ENCODE data around the gene SERTAD2. TPM values are rescaled to one million over a fixed set of nuclear protein-coding genes. Genes with fewer than 3 reads are reported as not detected.

The SERTAD2 gene
- total RNA-seq, 1 donor from 2014 or later, result 19.1 TPM

GRCh38 chr2:64620661-64621060 lies 33.1 kb downstream of the SERTAD2 start:
- Mint-ChIP-seq H3K4me3 (no peak overlapping the region), H3K27me3 (ENCODE audit: insufficient read depth, low read depth) (peaks cover 7% of the 10 kb centered on the region), H3K9me3 (no peaks in the 10 kb centered on the region), H3K36me3 (no peaks in the 10 kb centered on the region), H3K27ac (no peak overlapping the region), H3K4me1 (peaks cover 54% of the 10 kb centered on the region)
- Histone ChIP-seq H2AFZ (replicated peaks) (no peak overlapping the region), H3K27ac (no peak overlapping the region), H3K9ac (no peak overlapping the region), H3K4me2 (no peak overlapping the region), H3K36me3 (no peaks in the 10 kb centered on the region), H3K4me1 (peaks cover 80% of the 10 kb centered on the region), H3K79me2 (ENCODE audit: low read depth) (no peaks in the 10 kb centered on the region), H3F3A (ENCODE audit: low read depth) (peaks cover 52% of the 10 kb centered on the region), H4K20me1 (ENCODE audit: low read depth) (no peaks in the 10 kb centered on the region), H3K27me3 (no peaks in the 10 kb centered on the region), H3K9me3 (ENCODE audit: low read depth) (no peaks in the 10 kb centered on the region), H3K4me3 (no peak overlapping the region)
- DNase-seq (ENCODE audit: low spot score), result no peak
- TF ChIP-seq EZH2phosphoT487 (IDR thresholded peaks at IDR 0.05) (no peak), CTCF (IDR thresholded peaks at IDR 0.05) (no peak), EZH2 (IDR thresholded peaks at IDR 0.05) (no peak)

- Mint-ChIP-seq H3K36me3 (no peaks in the 10 kb centered on the region), H3K9me3 (no peaks in the 10 kb centered on the region), H3K27me3 (ENCODE audit: insufficient read depth, low read depth) (peaks cover 3% of the 10 kb centered on the region), H3K4me1 (peaks cover 41% of the 10 kb centered on the region), H3K27ac (peak overlapping the region; percentile 50), H3K4me3 (peak overlapping the region; percentile 39)
- no peaks in the 10 kb centered on the region for H3K9me3 ChIP-seq (ENCODE audit: low read depth)
- peak overlapping the region; percentile 72 for H3K4me2 ChIP-seq
- H2AFZ ChIP-seq (replicated peaks), result no peak overlapping the region
- no peak overlapping the region for H3K9ac ChIP-seq
- no peaks in the 10 kb centered on the region for H4K20me1 ChIP-seq (ENCODE audit: low read depth)
- H3K27me3 ChIP-seq, result no peaks in the 10 kb centered on the region
- peak; percentile 95 for DNase-seq (ENCODE audit: low spot score)
- H3K4me1 ChIP-seq, result peaks cover 65% of the 10 kb centered on the region
- peaks cover 44% of the 10 kb centered on the region for H3F3A ChIP-seq (ENCODE audit: low read depth)
- no peak for TF ChIP-seq CTCF (IDR thresholded peaks at IDR 0.05)
- H3K36me3 ChIP-seq, result no peaks in the 10 kb centered on the region
- H3K79me2 ChIP-seq (ENCODE audit: low read depth), result no peaks in the 10 kb centered on the region
- no peak overlapping the region for H3K4me3 ChIP-seq
- peak overlapping the region; percentile 99 for H3K27ac ChIP-seq
Measured at GRCh38 chr2:64617631-64618151, 36.0 kb downstream of the SERTAD2 start.

GRCh38 chr2:64615844-64616536 lies 37.7 kb downstream of the SERTAD2 start:
- no peak overlapping the region for H3K9ac ChIP-seq
- H3K79me2 ChIP-seq (ENCODE audit: low read depth), result no peaks in the 10 kb centered on the region
- Mint-ChIP-seq H3K36me3 (no peaks in the 10 kb centered on the region), H3K27me3 (ENCODE audit: insufficient read depth, low read depth) (peaks cover 7% of the 10 kb centered on the region), H3K27ac (no peak overlapping the region), H3K4me3 (no peak overlapping the region), H3K9me3 (no peaks in the 10 kb centered on the region), H3K4me1 (peaks cover 33% of the 10 kb centered on the region)
- no peak overlapping the region for H2AFZ ChIP-seq (replicated peaks)
- no peak overlapping the region for H3K4me3 ChIP-seq
- peaks cover 51% of the 10 kb centered on the region for H3K4me1 ChIP-seq
- H3K9me3 ChIP-seq (ENCODE audit: low read depth), result no peaks in the 10 kb centered on the region
- peaks cover 32% of the 10 kb centered on the region for H3F3A ChIP-seq (ENCODE audit: low read depth)
- H3K4me2 ChIP-seq, result peak overlapping the region; percentile 72
- DNase-seq (ENCODE audit: low spot score), result no peak
- H3K27me3 ChIP-seq, result no peaks in the 10 kb centered on the region
- TF ChIP-seq EZH2phosphoT487 (IDR thresholded peaks at IDR 0.05) (no peak), EZH2 (IDR thresholded peaks at IDR 0.05) (no peak), CTCF (IDR thresholded peaks at IDR 0.05) (no peak)
- no peaks in the 10 kb centered on the region for H4K20me1 ChIP-seq (ENCODE audit: low read depth)
- H3K36me3 ChIP-seq, result no peaks in the 10 kb centered on the region
- H3K27ac ChIP-seq, result peak overlapping the region; percentile 99

Measured in neural progenitor cell (in vitro differentiated cells).